HG03521 (cell line): ENCODE measurements around the gene SLC48A1.

ENCODE experiments used
- ATAC-seq: cut with Tn5 transposase; IDR thresholded peaks from one replicate; pipeline ENCODE4 v1.9.1; 2021; ENCODE audit warnings: mild to moderate bottlenecking, moderate library complexity; ENCODE audit not compliant: unreplicated experiment

SLC48A1 gene

GRCh38 chr12:47757364-47757839 lies 15.6 kb upstream of the SLC48A1 start:
- ATAC-seq = no peak

DNA sequence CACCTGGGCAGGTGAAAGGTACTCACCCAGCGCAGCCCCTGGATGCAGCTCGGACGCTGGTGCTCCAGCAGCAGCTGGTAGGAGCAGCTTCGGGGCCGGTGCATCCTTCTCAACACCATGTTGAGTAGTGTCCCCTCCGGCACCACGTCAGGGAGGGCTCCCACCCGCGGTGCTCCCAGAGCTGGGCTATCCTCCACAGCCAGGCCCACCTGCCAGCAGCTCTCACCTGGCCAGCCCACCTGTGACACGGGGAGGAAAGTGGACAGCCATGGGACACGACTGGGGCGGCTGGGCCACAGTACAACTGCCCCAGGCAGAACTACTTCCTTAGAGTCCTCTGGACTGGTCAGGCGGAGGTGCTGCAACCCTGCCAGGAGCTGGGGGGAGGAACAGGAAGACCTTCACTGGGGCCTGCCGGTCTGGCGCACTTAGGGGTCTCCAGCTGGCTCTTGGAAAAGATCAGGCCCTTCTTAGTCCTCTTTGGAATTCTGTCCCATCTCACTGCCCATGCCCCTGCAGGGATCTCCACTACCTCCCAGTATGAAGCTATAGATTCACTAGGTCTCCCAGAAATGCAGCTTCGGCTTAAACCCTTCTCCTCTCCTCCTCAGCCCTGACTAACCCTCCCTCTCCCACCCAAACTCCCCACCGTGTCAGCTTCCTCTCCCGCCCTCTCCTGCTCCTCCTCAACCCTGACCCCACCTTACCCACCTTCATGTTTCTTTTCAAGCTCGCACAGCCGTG lies 15.0 kb upstream of the SLC48A1 start:
- no peak for ATAC-seq

- ATAC-seq = no peak
Observed at GRCh38 chr12:47758584-47758833, 14.5 kb upstream of the SLC48A1 start.

- peak; percentile 58 for ATAC-seq
Observed at GRCh38 chr12:47758834-47759690, 14.0 kb upstream of the SLC48A1 start, which contains the start of gene RAPGEF3. TSS of gene RAPGEF3 (minus strand) at chr12:47758880. CDS start at chr12:47758556, 324 bp downstream.

DNA sequence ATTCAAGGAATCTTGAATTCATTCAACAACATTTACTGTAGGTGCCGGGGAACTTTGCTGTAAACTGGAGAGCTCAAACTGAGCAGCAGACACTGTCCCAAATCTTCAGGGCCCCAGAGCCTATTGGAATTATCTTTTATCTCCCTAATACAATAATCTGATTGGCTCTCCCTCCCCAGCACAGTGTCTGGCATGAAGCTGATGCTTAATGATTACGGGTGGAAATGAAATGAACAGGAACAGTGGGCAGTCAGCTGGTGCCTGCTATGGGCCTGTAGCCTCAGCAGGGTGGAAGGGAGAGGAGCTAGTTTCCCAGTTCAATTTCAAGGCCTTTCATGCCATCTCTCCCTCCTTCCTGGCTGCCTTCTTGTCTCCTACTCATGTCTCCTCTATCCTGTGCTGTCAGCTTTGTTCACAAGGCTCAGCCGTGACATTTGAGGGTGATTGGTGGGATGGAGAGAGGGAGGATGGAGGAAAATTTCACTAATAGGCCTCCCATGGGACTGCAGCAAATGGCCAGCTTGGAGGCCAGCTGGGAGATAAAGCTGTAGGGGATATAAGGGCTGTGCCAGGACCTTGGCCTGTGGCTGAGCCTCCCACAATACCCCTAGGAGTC lies 10.1 kb upstream of the SLC48A1 start:
- ATAC-seq = no peak

GRCh38 chr12:47763481-47764346 lies 9.3 kb upstream of the SLC48A1 start:
- ATAC-seq = no peak

- ATAC-seq = no peak
Observed at GRCh38 chr12:47766502-47767215, 6.4 kb upstream of the SLC48A1 start.

- ATAC-seq = peak; percentile 48
Observed at GRCh38 chr12:47767216-47767724, 5.8 kb upstream of the SLC48A1 start.

- ATAC-seq = no peak
Observed at GRCh38 chr12:47768323-47768811, 4.7 kb upstream of the SLC48A1 start.

DNA sequence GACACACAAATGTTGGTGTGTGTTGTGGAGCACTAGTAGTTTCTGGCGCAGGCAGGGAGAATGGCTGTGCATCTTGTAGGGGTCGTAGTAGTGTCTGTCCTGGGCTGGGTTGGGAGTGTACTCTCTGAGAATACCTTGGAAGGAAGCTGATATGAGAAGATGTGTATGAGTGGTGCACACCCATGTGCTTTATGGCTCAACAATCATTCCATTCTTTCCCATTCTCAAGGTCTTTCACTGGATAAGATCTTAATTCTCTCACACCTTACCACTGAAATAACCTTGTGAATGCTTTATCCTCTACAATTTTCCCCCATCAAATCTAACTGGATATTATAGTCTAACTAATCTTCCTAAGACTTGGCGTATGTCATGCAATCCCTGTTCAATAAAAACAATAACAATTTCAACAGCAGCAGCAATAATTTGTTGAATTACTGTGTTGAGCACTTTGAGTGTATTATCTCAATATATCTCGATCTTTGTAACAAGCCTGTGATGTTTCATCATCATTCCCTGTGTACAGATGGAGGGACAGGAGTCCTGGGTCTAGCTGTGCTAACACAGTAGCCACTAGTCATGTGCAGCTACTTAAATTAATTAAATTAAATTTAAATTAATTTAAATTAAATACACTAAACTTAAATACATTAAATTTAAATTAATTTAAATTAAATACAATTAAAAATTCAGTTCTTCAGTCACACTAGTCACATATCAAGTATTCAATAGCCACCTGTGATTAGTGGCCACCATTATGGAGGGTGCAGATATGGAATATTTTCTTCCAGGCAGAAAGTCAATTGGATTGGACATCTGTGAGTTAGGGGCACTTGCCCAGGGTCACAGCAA lies 3.6 kb upstream of the SLC48A1 start:
- ATAC-seq = no peak

GRCh38 chr12:47770086-47770726 lies 2.8 kb upstream of the SLC48A1 start:
- no peak for ATAC-seq

DNA sequence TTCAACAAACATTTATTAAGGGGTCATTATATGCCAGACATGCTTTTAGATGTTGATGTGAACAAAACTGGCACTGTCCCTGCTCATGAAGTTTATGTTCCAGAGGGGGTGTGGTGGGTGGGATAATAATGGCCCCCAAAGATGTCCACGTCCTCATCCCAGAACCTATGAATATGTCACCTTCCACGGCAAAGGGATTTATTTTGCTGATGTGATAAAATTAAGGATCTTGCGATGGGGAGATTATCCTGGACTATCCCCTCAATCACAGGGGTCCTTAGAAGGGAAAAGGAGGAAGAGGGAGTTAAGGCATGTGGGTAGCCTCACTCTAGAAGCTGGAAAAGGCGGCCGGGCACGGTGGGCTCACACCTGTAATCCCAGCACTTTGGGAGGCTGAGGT lies 1.7 kb upstream of the SLC48A1 start:
- ATAC-seq = no peak

GRCh38 chr12:47772094-47772660 lies 861 bp upstream of the SLC48A1 start:
- ATAC-seq = no peak

- ATAC-seq = no peak
Observed at GRCh38 chr12:47772738-47773061, 338 bp upstream of the SLC48A1 start.

GRCh38 chr12:47773858-47774580 lies 981 bp downstream of the SLC48A1 start:
- ATAC-seq = no peak

GRCh38 chr12:47774663-47775062 lies 1.6 kb downstream of the SLC48A1 start:
- no peak for ATAC-seq

DNA sequence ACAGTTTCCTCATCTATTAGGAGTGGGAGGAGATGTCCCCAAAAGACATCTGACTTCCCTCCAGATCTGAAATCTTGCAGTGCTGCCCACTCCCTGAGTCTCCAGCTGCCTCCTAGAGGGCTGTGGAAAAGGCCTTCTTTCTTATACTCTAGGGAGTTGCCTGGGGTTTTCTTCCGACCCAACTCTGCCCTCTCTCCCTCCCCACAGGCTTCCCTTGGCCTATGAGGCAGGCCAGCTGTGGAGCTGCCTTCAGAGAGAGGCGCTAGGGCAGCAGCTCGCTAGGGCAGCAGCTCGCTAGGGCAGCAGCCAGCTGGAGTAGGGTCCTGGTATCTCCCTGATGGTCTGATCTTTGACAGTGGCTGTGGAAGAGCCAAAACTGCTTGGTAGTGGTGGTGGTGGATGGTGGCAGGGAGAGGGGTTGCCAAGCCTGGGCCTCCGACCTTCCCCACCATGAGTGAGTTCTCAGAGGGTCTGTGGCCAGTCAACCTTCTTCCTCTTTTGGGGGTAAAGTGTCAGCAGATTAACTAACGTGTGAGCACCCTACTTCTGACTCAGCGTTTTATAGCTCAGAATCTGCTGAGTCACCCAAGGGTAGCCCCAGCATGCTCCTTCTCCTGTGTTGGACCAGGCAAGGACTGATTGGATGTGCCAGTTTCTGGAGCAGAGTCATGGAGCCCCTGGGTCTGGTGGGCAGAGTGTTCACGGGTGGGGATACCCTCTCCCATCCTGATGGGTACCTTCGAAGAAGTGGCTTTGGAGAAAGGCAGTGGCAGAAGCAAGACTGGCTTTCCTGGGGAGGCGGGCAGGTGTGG lies 2.3 kb downstream of the SLC48A1 start:
- no peak for ATAC-seq
